Measurements from ENCODE around the gene TM4SF1.

TM4SF1 gene

DNA sequence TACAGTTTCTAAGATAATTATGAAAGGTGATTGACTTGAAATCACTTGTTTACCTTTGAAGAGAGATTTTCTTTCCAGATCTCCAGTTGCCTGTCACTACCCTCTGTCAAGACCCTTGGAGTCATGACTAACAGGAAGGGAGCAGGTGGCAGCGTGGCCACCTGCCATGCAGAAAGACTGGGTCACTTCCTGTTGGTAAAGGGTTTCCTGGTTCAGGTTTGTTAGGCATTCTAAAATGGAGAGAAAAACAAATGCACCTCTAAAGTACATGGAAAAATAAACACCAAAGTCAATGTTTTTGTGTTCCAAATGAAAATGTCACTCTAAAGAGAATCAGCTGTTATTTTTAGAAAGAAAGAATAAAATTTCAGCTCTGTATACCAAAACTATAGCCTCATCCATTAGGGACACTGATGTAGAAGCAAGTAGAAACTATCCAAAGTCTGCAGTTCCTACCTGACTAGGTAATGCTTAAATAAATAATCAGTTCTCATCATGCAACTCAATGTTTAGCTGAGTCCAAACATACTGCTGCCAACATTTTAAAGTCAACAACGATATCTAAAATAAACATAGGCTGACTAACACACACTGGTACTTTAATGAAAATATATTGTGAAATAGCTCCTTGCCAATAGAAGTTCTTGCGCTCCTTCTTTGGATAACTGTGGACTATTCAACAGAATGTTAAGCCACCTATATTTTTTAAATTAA, 23.9 kb upstream of the TM4SF1 start (continued):
- TF ChIP-seq, protein P1, sequence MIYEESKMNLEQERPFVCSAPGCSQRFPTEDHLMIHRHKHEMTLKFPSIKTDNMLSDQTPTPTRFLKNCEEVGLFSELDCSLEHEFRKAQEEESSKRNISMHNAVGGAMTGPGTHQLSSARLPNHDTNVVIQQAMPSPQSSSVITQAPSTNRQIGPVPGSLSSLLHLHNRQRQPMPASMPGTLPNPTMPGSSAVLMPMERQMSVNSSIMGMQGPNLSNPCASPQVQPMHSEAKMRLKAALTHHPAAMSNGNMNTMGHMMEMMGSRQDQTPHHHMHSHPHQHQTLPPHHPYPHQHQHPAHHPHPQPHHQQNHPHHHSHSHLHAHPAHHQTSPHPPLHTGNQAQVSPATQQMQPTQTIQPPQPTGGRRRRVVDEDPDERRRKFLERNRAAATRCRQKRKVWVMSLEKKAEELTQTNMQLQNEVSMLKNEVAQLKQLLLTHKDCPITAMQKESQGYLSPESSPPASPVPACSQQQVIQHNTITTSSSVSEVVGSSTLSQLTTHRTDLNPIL (CRISPR knock-in tag; IDR thresholded peaks at IDR 0.05; ENCODE audit: low read depth) = no peak
- no peak for TF ChIP-seq OSR1 (CRISPR knock-in tag; IDR thresholded peaks at IDR 0.05)
- TF ChIP-seq, protein P2, sequence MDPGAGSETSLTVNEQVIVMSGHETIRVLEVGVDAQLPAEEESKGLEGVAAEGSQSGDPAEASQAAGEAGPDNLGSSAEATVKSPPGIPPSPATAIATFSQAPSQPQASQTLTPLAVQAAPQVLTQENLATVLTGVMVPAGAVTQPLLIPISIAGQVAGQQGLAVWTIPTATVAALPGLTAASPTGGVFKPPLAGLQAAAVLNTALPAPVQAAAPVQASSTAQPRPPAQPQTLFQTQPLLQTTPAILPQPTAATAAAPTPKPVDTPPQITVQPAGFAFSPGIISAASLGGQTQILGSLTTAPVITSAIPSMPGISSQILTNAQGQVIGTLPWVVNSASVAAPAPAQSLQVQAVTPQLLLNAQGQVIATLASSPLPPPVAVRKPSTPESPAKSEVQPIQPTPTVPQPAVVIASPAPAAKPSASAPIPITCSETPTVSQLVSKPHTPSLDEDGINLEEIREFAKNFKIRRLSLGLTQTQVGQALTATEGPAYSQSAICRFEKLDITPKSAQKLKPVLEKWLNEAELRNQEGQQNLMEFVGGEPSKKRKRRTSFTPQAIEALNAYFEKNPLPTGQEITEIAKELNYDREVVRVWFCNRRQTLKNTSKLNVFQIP (CRISPR knock-in tag; IDR thresholded peaks at IDR 0.05; ENCODE audit: borderline replicate concordance, low read depth) = no peak
- no peak for TF ChIP-seq BACH2 (CRISPR knock-in tag; IDR thresholded peaks at IDR 0.05; ENCODE audit: borderline replicate concordance)
- no peak for TF ChIP-seq ZFP30 (CRISPR knock-in tag; IDR thresholded peaks at IDR 0.05)
- TF ChIP-seq ESRRG (CRISPR knock-in tag; IDR thresholded peaks at IDR 0.05) = no peak
- no peak for TF ChIP-seq ZNF70 (CRISPR knock-in tag; IDR thresholded peaks at IDR 0.05)
- TF ChIP-seq GLIS3 (CRISPR knock-in tag; IDR thresholded peaks at IDR 0.05) = no peak
- TF ChIP-seq ARNTL (CRISPR knock-in tag; IDR thresholded peaks at IDR 0.05; ENCODE audit: borderline replicate concordance, low read depth) = no peak
- no peak for TF ChIP-seq TCF4 (CRISPR knock-in tag; IDR thresholded peaks at IDR 0.05; ENCODE audit: borderline replicate concordance)

DNA sequence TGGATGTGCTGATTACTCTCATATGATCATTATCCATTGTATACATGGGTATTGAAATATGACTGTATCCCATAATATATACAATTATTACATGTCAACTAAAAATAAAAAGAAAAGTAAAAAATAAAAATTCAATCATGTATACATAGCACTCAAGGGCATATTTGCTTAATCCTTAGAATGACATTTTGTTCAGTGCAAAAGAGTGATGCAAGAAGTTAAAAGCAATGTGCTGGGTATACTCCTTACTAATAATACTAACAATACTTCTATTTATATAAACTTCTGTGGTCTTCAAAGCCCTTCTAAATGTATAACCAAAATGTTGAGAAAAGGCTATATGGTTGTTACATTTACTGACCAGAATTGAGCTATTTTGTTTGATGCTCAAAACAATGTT, 23.2 kb upstream of the TM4SF1 start:
- TF ChIP-seq ZC3H10 (CRISPR knock-in tag; IDR thresholded peaks at IDR 0.05) = no peak
- TF ChIP-seq GLIS3 (CRISPR knock-in tag; IDR thresholded peaks at IDR 0.05) = no peak
- TF ChIP-seq RARB (CRISPR knock-in tag; IDR thresholded peaks at IDR 0.05) = no peak
- no peak for ATAC-seq

DNA sequence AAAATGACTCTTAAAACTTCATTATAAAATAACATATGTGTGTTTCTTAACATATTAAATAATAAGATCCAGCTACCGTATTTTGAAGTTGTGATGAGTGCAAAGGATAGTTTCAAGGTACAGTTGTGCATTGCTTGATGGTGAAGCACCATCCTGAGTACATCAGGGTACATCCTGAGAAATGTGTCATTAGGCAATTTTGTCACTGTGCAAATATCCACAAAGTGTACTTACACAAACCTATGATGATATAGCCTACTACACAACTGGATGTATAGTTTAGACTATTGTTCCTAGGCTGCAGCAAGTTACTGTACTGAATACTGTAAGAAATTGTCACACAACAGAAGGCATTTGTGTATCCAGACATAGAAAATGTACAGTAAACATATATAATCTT, 20.8 kb upstream of the TM4SF1 start:
- no peak for TF ChIP-seq ARNTL (CRISPR knock-in tag; IDR thresholded peaks at IDR 0.05; ENCODE audit: borderline replicate concordance, low read depth)
- no peak for TF ChIP-seq PPARA (CRISPR knock-in tag; IDR thresholded peaks at IDR 0.05; ENCODE audit: borderline replicate concordance)
- ATAC-seq = no peak

DNA sequence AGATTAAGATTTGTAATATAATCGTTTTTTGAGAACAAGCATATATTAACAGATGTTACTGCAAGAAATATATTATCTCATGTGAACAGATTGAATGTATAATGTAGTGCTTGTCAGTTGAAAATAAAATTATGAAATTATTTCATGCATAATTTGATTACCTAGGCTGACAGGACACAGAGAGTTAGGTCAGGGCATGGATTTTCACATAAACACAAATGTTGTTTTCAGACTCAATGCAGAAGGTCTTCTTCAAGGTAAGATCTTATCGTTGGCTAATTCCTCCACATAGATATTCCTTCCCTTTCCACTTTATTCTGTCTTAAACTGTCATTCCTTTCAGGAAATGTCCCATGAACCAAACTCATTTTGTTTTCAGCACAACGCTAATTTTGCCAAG, 20.1 kb upstream of the TM4SF1 start:
- peak; percentile 39; the same call in 1 of the 3 replicates for ATAC-seq
- TF ChIP-seq ISL1 (CRISPR knock-in tag; IDR thresholded peaks at IDR 0.05) (peak; percentile 85), ZNF8 (CRISPR knock-in tag; IDR thresholded peaks at IDR 0.05) (peak; percentile 29; the same call in 1 of the 2 replicates), TOX (CRISPR knock-in tag; IDR thresholded peaks at IDR 0.05; ENCODE audit: borderline replicate concordance) (no peak), RARB (CRISPR knock-in tag; IDR thresholded peaks at IDR 0.05) (no peak), ESRRG (CRISPR knock-in tag; IDR thresholded peaks at IDR 0.05) (0 out of 2 replicates have a peak, but pooled peaks have one; percentile 38), ZC3H10 (CRISPR knock-in tag; IDR thresholded peaks at IDR 0.05) (peak; percentile 53; the same call in 1 of the 2 replicates), SNAI2 (CRISPR knock-in tag; IDR thresholded peaks at IDR 0.05) (0 out of 2 replicates have a peak, but pooled peaks have one; percentile 15), PPARA (CRISPR knock-in tag; IDR thresholded peaks at IDR 0.05; ENCODE audit: borderline replicate concordance) (no peak), ZFP3 (CRISPR knock-in tag; IDR thresholded peaks at IDR 0.05) (no peak), ZNF565 (CRISPR knock-in tag; conservative IDR thresholded peaks at IDR 0.05; ENCODE audit: low read depth) (no peak), ZNF70 (CRISPR knock-in tag; IDR thresholded peaks at IDR 0.05) (no peak), TCF4 (CRISPR knock-in tag; IDR thresholded peaks at IDR 0.05; ENCODE audit: borderline replicate concordance) (peak; percentile 86), GLIS3 (CRISPR knock-in tag; IDR thresholded peaks at IDR 0.05) (no peak), CSDC2 (CRISPR knock-in tag; IDR thresholded peaks at IDR 0.05) (no peak)
- TF ChIP-seq, protein P3, sequence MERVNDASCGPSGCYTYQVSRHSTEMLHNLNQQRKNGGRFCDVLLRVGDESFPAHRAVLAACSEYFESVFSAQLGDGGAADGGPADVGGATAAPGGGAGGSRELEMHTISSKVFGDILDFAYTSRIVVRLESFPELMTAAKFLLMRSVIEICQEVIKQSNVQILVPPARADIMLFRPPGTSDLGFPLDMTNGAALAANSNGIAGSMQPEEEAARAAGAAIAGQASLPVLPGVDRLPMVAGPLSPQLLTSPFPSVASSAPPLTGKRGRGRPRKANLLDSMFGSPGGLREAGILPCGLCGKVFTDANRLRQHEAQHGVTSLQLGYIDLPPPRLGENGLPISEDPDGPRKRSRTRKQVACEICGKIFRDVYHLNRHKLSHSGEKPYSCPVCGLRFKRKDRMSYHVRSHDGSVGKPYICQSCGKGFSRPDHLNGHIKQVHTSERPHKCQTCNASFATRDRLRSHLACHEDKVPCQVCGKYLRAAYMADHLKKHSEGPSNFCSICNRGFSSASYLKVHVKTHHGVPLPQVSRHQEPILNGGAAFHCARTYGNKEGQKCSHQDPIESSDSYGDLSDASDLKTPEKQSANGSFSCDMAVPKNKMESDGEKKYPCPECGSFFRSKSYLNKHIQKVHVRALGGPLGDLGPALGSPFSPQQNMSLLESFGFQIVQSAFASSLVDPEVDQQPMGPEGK (CRISPR knock-in tag; IDR thresholded peaks at IDR 0.05; ENCODE audit: borderline replicate concordance) = peak; percentile 72; the same call in 1 of the 2 replicates
- TF ChIP-seq, protein P4, sequence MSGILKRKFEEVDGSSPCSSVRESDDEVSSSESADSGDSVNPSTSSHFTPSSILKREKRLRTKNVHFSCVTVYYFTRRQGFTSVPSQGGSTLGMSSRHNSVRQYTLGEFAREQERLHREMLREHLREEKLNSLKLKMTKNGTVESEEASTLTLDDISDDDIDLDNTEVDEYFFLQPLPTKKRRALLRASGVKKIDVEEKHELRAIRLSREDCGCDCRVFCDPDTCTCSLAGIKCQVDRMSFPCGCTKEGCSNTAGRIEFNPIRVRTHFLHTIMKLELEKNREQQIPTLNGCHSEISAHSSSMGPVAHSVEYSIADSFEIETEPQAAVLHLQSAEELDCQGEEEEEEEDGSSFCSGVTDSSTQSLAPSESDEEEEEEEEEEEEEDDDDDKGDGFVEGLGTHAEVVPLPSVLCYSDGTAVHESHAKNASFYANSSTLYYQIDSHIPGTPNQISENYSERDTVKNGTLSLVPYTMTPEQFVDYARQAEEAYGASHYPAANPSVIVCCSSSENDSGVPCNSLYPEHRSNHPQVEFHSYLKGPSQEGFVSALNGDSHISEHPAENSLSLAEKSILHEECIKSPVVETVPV (CRISPR knock-in tag; IDR thresholded peaks at IDR 0.05) = peak; percentile 74; the same call in 1 of the 2 replicates
- TF ChIP-seq, protein P1 (CRISPR knock-in tag; IDR thresholded peaks at IDR 0.05; ENCODE audit: low read depth) = peak; percentile 36; the same call in 1 of the 2 replicates
- TF ChIP-seq, protein P5, sequence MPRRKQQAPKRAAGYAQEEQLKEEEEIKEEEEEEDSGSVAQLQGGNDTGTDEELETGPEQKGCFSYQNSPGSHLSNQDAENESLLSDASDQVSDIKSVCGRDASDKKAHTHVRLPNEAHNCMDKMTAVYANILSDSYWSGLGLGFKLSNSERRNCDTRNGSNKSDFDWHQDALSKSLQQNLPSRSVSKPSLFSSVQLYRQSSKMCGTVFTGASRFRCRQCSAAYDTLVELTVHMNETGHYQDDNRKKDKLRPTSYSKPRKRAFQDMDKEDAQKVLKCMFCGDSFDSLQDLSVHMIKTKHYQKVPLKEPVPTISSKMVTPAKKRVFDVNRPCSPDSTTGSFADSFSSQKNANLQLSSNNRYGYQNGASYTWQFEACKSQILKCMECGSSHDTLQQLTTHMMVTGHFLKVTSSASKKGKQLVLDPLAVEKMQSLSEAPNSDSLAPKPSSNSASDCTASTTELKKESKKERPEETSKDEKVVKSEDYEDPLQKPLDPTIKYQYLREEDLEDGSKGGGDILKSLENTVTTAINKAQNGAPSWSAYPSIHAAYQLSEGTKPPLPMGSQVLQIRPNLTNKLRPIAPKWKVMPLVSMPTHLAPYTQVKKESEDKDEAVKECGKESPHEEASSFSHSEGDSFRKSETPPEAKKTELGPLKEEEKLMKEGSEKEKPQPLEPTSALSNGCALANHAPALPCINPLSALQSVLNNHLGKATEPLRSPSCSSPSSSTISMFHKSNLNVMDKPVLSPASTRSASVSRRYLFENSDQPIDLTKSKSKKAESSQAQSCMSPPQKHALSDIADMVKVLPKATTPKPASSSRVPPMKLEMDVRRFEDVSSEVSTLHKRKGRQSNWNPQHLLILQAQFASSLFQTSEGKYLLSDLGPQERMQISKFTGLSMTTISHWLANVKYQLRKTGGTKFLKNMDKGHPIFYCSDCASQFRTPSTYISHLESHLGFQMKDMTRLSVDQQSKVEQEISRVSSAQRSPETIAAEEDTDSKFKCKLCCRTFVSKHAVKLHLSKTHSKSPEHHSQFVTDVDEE (CRISPR knock-in tag; IDR thresholded peaks at IDR 0.05) = peak; percentile 92
- TF ChIP-seq, protein P2 (CRISPR knock-in tag; IDR thresholded peaks at IDR 0.05; ENCODE audit: borderline replicate concordance, low read depth) = no peak
